ENCODE measurements around the gene DOCK9. TPM values are rescaled to one million over a fixed set of nuclear protein-coding genes. Genes with fewer than 3 reads are reported as not detected.

The DOCK9 gene
- total RNA-seq, 1 donor from 2014 or later: 170 TPM

DNA sequence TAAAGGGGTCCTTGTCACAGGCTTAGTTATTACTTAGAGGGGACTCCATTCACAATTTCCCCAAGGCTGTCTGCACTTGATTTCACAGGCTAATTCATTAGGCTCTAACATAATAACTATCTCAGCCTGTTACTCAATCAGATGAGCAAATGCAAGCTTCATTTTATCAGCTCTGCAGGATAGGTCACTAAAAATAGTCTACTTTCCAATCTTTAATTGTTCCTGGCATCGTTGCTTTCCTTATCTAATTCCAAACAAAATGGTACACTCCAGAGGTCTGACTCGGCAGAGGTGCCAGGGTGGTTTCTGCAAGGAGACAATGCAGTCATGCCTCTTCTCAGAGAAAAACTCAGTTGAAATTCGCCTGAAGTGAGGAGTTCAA lies 155.6 kb downstream of the DOCK9 start:
- Histone ChIP-seq H3K4me3 (no peak overlapping the region), H3K27ac (no peak overlapping the region), H3K9me3 (no peaks in the 10 kb centered on the region), H3K27me3 (no peaks in the 10 kb centered on the region), H3K4me1 (peaks cover 28% of the 10 kb centered on the region), H3K36me3 (peaks cover 56% of the 10 kb centered on the region)
- no peak for ATAC-seq
- intact Hi-C loops (cut with DNase I): no loop called here
- DNase-seq: no peak
- no peak for TF ChIP-seq CTCF (IDR thresholded peaks at IDR 0.05)

- peak; percentile 33 for ATAC-seq
- Histone ChIP-seq H3K27me3 (no peaks in the 10 kb centered on the region), H3K27ac (peak overlapping the region; percentile 0), H3K4me1 (peaks cover 25% of the 10 kb centered on the region), H3K9me3 (no peaks in the 10 kb centered on the region), H3K4me3 (no peak overlapping the region), H3K36me3 (peaks cover 54% of the 10 kb centered on the region)
- TF ChIP-seq CTCF (IDR thresholded peaks at IDR 0.05): no peak
- intact Hi-C loops (cut with DNase I): no loop called here
- DNase-seq: no peak
These were observed 156.3 kb downstream of the DOCK9 start for GRCh38 chr13:98821372-98822224.

DNA sequence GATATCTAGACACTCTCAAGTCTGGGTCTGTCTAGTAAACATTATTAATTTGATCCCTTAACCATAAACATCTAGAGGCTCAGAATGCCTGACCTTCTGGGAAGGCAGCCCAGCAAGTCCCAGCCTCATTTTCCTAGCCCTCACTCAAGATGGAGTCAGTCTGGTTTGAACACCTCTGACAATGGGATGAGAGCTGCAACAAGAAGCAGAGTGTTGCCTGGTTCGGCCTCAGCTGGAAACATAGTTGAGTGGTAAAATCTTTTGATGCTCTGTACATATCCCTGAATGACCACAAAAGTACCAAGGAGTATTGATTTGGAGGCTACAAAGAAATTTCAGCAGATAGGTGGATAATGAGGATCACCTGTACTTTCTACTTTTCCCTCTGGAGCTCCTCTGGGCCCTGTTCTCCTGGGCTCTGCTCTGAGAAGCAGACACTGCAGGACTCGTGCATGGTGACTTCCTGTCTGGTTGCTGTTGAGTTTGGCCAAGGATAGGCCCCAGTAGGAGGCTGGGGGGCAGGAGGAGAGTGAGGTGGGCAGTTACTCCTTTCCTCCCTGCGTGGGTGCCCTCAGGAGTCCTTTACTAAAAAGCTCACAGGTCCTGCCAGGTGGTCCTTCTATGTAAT lies 157.0 kb downstream of the DOCK9 start:
- no peak overlapping the region for H3K4me3 ChIP-seq
- H3K4me1 ChIP-seq: peaks cover 23% of the 10 kb centered on the region
- ATAC-seq (no peak), DNase-seq (no peak)
- H3K9me3 ChIP-seq: no peaks in the 10 kb centered on the region
- TF ChIP-seq CTCF (IDR thresholded peaks at IDR 0.05): no peak
- intact Hi-C loops (cut with DNase I): no loop called here
- H3K36me3 ChIP-seq: peaks cover 56% of the 10 kb centered on the region
- peak overlapping the region; percentile 0 for H3K27ac ChIP-seq
- H3K27me3 ChIP-seq: no peaks in the 10 kb centered on the region

DNA sequence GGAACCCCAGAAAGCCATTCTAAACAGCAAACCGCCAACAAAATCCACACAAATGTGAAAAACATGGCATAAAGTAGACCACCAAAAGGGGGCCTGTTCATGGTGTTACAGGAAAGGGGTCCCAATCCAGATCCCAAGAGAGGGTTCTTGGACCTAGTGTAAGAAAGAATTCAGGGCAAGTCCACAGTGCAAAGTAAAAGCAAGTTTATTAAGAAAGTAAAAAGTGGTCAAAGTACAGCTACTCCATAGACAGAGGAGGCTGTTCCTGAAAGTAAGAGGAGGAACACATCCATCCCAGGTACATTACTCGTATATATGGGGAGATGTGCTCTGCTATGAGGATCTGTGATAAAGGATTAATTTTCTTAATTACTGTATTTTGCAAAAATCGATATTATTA lies 157.6 kb downstream of the DOCK9 start:
- H3K36me3 ChIP-seq: peaks cover 52% of the 10 kb centered on the region

DNA sequence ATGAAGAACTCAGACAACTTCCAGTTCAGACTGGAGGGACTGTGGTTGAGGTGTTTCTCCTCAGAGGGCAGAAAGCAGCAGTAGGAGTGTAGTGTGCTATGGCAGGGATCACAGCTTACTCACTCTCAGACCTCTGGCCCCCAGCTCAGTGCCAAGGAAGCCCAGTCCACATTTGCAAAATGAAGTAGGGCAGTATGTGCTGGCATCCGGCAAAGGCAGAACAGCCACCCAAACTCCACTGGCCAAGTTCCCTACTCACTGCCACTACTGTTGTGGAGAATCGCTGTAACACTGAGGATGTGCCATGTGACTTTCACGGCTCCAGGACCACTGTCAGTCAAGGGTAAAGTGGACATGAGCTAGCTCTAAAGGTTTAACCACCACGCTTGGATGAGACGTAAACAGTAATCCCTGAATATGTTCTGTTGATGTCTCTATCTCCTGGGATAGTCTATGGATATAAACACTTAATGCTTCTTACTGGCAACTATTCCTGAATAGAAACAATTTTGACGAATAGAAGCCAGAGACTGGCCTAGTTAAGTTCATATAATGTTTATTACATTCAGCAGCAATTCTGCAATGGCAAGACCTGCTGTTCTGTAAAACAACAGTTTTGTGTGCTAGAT lies 158.4 kb downstream of the DOCK9 start:
- peaks cover 45% of the 10 kb centered on the region for H3K36me3 ChIP-seq

More for the DNA sequence above, 157.6 kb downstream of the DOCK9 start:
- H3K27me3 ChIP-seq: no peaks in the 10 kb centered on the region
- H3K9me3 ChIP-seq: no peaks in the 10 kb centered on the region
- H3K4me3 ChIP-seq: no peak overlapping the region
- H3K27ac ChIP-seq: peak overlapping the region; percentile 0
- TF ChIP-seq CTCF (IDR thresholded peaks at IDR 0.05): no peak
- ATAC-seq: no peak
- intact Hi-C loops (cut with DNase I): no loop called here
- DNase-seq: no peak
- peaks cover 23% of the 10 kb centered on the region for H3K4me1 ChIP-seq

More for the DNA sequence above, 158.4 kb downstream of the DOCK9 start:
- no peak overlapping the region for H3K4me3 ChIP-seq
- DNase-seq (no peak), ATAC-seq (peak; percentile 15)
- intact Hi-C loops (cut with DNase I): no loop called here
- no peaks in the 10 kb centered on the region for H3K9me3 ChIP-seq
- H3K27ac ChIP-seq: no peak overlapping the region
- no peaks in the 10 kb centered on the region for H3K27me3 ChIP-seq
- peaks cover 23% of the 10 kb centered on the region for H3K4me1 ChIP-seq
- TF ChIP-seq CTCF (IDR thresholded peaks at IDR 0.05): no peak
